ENCODE measurements around the gene TBC1D10A.
A peak's percentile ranks its signal among the peaks of the same experiment; 100 is the strongest.

TBC1D10A gene

DNA sequence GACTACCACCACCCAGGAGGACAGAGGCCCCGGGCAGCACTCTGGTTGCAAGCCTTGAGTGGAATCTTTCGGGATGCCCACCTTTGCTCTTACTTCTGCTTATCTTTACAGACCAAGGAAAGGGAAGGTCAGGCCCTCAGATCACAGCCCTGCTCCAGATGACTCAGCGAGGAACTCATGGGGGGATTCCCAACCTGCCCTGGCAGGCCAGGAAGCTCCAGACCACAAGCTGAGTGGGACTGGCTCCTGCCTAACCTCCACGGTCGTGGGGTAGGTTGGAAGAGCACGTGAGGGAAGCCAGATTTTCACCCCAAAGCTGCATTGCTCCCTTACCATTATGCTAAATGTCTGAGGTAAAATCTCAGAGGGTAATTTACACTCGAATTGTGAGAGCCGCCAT is 11.8 kb downstream of the TBC1D10A start:
- peak; percentile 48 for DNase-seq (ENCODE audit: insufficient read length)
- TF ChIP-seq TAF1 (IDR thresholded peaks at IDR 0.05; ENCODE audit: borderline replicate concordance, low read depth, low read length) (no peak), POLR2A (IDR thresholded peaks at IDR 0.05; ENCODE audit: low read depth, low read length) (no peak), POLR2AphosphoS5 (IDR thresholded peaks at IDR 0.05; ENCODE audit: low read depth, low read length) (0 out of 2 replicates have a peak, but pooled peaks have one; percentile 23)
- FAIRE-seq, result peak; percentile 82

DNA sequence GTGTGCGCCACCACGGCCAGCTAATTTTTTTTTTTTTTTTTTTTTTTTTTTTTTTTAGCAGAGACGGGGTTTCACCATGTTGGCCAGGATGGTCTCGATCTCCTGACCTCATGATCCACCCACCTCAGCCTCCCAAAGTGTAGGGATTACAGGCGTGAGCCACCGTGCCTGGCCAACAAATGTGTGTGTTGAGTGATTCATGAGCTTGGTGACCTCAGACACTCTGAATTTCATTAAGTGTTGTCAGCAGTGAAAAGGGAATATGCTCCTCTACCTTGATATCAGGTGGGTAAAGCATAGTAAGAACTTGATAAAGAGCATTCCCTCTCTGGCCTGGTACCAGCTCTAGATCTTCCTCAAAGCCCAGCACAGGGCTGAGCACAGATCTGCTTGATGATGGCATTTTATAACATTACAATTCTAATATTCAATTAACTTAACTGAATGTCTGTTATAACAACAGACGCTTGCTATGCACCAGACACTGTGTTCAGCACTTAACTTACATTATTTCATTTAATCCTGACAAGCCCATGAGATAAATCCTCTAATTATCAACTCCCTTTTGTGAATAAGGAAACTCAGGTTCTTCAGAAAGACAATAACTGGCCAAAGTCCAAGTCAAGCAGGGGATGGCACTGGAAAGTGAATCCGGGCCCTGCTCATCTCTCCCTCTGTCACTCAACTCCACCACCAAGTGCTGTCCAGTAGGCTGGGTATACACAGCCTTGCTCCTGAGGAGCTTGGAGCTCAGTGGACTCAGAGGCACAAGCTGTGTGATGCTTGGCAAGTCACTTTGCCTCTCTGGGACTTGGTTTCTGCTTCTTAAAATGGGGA is 13.0 kb downstream of the TBC1D10A start:
- TF ChIP-seq POLR2A (IDR thresholded peaks at IDR 0.05; ENCODE audit: low read depth, low read length), result no peak
- TF ChIP-seq TAF1 (IDR thresholded peaks at IDR 0.05; ENCODE audit: borderline replicate concordance, low read depth, low read length), result no peak
- TF ChIP-seq POLR2AphosphoS5 (IDR thresholded peaks at IDR 0.05; ENCODE audit: low read depth, low read length), result no peak
- DNase-seq (ENCODE audit: insufficient read length), result no peak
- FAIRE-seq, result no peak

DNA sequence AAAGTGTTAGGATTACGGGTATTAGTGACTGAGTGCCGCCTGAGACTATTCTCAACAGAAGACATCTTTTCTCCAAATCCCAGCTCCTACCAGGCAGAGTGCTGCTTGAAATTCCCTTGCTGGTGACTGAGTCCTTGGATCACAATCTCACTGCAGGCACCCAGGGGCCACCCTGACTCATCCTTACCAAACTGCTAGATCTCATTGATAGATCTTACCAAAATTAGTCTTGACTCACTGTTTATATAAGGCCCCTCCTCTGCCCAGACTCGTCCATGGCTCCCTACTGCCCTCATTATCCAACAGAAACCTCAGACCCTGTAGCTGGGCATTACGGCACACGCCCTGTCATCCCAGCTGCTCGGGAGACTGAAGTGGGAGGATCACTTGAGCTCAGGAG is 14.7 kb downstream of the TBC1D10A start:
- DNase-seq (ENCODE audit: insufficient read length) (no peak), FAIRE-seq (no peak)
- TF ChIP-seq POLR2A (IDR thresholded peaks at IDR 0.05; ENCODE audit: low read depth, low read length) (no peak), TAF1 (IDR thresholded peaks at IDR 0.05; ENCODE audit: borderline replicate concordance, low read depth, low read length) (no peak), POLR2AphosphoS5 (IDR thresholded peaks at IDR 0.05; ENCODE audit: low read depth, low read length) (no peak)

DNA sequence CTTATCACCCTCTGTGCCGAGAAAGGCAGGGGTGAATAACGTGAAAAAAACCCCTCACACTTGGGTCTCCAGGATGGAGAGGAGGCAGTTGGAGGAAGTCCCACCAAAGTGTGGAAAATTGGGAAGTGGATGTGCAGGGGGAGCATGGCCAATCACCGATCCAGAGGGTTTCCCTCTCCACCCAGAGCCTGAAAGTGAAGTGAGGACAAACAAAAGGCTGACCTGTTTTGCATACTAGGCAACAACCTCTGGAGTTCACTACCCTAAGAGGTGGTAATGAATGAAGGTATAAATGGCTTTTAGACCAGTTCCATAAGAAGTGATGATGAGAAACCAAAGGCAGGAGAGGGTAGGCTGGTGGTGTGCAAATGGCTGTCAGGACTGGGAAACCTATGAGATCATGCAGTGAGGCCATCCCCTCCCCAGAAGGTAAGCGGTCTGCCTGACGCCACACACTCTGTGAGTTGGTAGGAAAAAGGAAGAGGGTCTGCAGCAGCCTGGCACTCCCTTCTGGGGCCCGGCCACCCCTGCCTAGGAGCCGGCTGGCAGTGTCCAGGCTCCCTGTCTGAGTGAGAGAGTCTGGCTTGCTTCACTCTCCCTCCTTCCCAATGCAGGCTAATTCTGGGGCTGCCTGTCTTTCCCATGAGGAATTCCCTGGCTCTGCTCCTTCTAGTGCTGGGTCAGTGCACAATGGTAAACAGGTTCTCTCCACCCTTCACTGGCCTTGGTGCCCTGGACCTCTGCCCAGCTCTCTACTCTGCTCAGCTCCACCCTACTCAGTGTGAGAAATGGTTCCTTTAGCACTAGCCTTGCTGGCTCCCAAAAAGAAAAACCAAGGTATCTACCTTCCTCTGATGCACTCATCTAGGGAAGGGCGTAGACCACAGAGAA is 15.6 kb downstream of the TBC1D10A start:
- peak; percentile 17 for FAIRE-seq
- no peak for DNase-seq (ENCODE audit: insufficient read length)
- TF ChIP-seq POLR2A (IDR thresholded peaks at IDR 0.05; ENCODE audit: low read depth, low read length), result no peak

DNA sequence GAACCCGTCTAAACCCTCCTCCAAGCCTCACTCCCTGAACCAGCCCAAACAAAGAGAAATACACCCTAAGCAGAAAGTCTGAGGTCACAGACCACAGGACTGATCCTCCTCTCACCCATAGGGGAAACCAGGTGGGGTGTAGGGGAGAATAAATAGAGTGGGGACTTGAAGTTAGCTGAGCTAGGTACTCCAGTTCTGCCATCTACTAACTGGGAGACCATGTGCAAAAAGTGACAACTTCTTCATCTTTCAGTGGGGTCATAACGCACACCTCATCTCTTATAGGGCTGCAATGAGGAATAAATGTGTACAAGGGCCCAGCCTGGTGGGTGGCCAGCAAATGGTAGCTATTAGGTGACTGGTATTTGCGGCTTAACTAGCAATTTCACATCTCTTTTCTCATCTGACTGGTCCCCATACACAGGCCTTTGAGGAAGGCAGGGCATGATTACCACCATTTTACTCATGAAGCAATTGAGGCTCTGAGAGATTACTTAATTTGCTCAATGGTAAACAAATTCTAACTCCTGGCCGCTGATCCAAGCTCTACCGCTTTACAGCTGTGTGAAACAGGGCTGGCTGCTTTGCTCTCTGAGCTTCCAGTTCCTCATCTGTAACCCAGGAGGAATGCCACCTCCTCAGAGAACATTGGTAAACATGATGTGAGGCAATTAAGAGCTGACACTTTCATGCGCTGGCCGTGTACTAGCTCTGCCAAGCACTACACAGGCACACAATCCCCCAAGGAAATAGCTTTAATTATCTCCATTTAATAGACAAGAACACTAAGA is 16.6 kb downstream of the TBC1D10A start:
- TF ChIP-seq TAF1 (IDR thresholded peaks at IDR 0.05; ENCODE audit: borderline replicate concordance, low read depth, low read length) (no peak), POLR2AphosphoS5 (IDR thresholded peaks at IDR 0.05; ENCODE audit: low read depth, low read length) (no peak), POLR2A (IDR thresholded peaks at IDR 0.05; ENCODE audit: low read depth, low read length) (no peak)
- FAIRE-seq, result peak; percentile 92
- DNase-seq (ENCODE audit: insufficient read length), result no peak

DNA sequence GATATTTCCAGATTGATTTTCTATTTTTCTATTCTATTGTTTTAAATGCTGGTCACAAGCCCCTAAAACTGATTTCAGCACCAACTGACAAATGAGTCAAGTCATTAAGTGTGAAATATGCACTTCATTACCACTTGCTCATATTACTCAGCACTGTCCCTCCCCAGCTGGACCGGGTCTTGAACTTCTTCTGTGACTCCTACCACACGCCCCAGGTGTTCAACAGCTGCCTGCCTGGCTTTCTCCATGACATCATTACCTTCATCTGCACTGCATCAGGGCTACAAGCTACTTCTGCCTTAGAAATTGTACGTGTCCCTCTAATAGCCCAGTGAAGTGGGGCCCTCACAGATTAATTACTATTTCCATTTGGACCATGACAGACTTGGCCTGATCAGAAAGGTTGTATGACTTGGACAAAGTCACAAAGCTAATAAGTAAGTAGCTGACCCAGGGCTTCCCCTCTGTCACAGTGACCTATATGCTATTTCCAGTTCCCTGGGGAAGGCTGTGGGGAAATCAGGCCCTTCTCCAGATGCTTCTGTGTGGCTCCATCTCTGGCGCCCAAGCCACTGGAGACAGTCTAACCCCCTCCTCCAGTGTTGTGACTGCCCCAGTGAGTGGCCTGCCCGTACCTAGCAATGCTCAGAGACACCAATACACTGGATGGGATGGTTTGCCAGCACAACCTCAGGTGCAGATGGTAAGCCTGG is 18.1 kb downstream of the TBC1D10A start:
- DNase-seq (ENCODE audit: insufficient read length) (peak; percentile 58), FAIRE-seq (peak; percentile 97)

DNA sequence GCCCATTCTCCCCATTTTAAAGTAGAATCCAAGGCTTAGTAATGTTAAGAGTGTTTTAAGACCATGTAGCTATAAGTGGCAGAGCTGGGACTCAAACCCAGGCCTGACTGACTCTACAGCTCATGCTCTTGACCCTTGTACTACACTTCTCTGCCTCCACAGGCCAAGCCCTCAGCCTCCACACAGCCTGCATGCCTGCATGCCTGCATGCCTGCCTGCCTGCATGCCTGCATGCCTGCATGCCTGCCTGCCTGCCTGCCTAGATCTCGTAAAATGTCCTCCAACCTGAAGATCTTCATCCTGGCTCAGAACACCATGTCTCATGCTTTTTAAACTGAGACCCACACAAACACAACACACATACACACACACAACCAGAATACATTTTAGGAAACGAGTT is 18.6 kb downstream of the TBC1D10A start:
- no peak for TF ChIP-seq POLR2AphosphoS5 (IDR thresholded peaks at IDR 0.05; ENCODE audit: low read depth, low read length)
- TF ChIP-seq POLR2A (IDR thresholded peaks at IDR 0.05; ENCODE audit: low read depth, low read length), result no peak
- peak; percentile 62 for FAIRE-seq
- no peak for DNase-seq (ENCODE audit: insufficient read length)

More for the DNA sequence above, 18.1 kb downstream of the TBC1D10A start:
- TF ChIP-seq POLR2A (IDR thresholded peaks at IDR 0.05; ENCODE audit: low read depth, low read length), result no peak
- peak; percentile 59; the same call in 1 of the 2 replicates for TF ChIP-seq POLR2AphosphoS5 (IDR thresholded peaks at IDR 0.05; ENCODE audit: low read depth, low read length)
- no peak for TF ChIP-seq TAF1 (IDR thresholded peaks at IDR 0.05; ENCODE audit: borderline replicate concordance, low read depth, low read length)

DNA sequence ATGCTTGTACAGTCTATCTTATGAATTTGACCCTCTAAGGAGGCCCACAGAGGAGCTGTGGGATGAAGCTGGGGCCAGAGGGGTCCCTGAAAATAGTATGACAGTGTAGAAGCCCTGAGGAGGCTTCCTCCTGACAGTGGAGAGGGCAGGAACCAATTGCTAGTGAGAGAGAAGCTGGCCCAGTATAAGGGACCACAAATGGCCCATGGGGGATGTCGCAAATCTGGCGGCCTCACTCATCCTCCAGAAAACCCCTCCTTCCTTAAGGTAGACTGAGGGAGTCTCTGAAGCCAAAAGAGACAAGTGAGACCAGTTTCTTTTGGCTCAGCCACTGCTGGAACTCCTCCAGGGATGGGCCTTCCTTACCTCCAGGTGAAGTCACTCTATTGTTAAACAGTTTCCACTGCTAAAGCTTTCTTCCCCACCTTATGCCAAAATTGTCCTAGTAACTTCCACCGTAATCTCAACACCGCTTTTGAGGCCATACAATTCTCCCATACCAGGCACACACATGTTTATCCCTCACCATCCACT is 19.6 kb downstream of the TBC1D10A start:
- FAIRE-seq, result peak; percentile 91
- no peak for TF ChIP-seq TAF1 (IDR thresholded peaks at IDR 0.05; ENCODE audit: borderline replicate concordance, low read depth, low read length)
- TF ChIP-seq POLR2AphosphoS5 (IDR thresholded peaks at IDR 0.05; ENCODE audit: low read depth, low read length), result no peak
- no peak for TF ChIP-seq POLR2A (IDR thresholded peaks at IDR 0.05; ENCODE audit: low read depth, low read length)
- DNase-seq (ENCODE audit: insufficient read length), result no peak

DNA sequence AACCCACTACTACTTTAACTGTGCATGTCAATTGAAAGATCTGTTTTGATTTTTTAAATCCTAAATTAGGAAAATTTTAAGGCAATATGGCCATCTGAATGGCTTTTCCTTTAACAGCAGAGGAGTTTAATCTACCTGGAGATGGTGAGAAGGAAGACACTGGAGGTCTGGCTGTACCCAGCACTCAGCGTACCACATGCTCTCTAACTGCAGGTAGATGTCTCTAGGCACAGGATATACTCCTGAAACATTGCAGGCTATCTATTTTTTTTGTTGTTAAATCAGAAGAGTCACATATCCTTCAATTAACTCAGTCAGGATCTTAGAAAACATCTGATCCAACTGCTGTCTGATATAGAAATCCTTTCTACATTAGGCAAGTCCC is 20.1 kb downstream of the TBC1D10A start:
- DNase-seq (ENCODE audit: insufficient read length) (no peak), FAIRE-seq (no peak)
- TF ChIP-seq TAF1 (IDR thresholded peaks at IDR 0.05; ENCODE audit: borderline replicate concordance, low read depth, low read length), result no peak
- no peak for TF ChIP-seq POLR2A (IDR thresholded peaks at IDR 0.05; ENCODE audit: low read depth, low read length)
- no peak for TF ChIP-seq POLR2AphosphoS5 (IDR thresholded peaks at IDR 0.05; ENCODE audit: low read depth, low read length)

DNA sequence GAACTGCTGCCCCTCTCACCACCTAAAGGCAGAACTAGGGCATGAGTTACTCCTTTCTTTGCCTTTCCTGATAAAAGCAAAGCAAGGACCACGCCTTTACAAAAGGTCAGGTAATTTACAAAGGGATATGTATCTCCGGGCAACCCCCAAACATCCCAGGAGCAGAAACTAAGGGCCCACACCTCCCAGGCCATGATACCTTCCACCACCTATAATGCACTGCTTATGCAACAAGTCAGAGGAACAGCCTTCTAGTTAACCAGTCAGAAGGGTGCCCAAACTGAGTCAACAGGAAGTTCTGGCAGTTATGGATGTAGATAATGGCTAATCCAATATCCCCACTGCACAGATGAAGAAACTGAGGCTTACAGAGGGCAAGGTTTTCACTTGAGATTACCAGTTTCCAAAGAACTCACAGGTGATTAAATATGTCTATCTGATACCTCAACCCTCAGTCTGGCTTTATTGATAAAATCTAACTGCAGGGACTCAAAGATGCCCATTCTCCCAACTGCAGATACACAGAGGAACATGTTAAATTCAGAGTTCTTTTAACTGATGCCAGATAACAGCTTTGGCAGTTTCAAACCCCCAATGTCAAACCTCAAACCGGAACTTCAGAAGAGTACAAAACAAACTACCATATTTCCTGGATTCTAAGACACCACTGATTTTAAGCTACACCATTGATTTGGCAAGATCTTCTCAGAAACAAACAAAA is 20.7 kb downstream of the TBC1D10A start:
- DNase-seq (ENCODE audit: insufficient read length), result no peak
- FAIRE-seq, result peak; percentile 71
- no peak; the same call in 1 of the 2 replicates for TF ChIP-seq POLR2A (IDR thresholded peaks at IDR 0.05; ENCODE audit: low read depth, low read length)

All from GM12892 (cell line).